NCI-H187 (cell line): ENCODE results near the gene CXorf51A.
"Not testable (repeated sequence)": the region's sequence is repeated elsewhere in the genome, so short reads cannot be mapped to it uniquely, and the experiment has no call there.

Experiments used
- DNase-seq, 2 experiments: peaks; one replicate each; lab custom pipeline; 2025; lab: John Stamatoyannopoulos, UW

CXorf51A gene

DNA sequence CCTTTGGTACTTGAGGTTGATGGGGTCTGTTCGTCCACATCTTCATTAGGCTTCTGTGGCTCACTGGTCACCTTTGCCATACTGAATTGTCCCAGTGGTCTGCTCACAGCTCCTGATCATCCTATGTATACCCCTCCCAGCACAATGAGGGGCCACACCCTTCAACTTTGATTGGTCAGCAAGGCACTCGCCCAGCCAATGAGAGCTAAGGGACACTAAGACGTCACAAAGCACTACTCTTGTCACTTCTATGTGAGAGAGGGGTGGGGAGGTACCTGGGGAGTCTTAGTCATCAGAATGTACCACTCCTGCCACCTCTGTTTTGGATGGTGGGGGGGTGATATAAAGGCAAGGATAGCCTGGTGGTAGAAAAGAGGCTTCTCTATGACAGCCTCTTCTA lies at the start of gene CXorf51A:
CXorf51A (minus strand) TSS at position 101 of the 400 bp plus-strand sequence; CDS start at position 80, 21 bp downstream.
- not testable (repeated sequence) for DNase-seq

DNA sequence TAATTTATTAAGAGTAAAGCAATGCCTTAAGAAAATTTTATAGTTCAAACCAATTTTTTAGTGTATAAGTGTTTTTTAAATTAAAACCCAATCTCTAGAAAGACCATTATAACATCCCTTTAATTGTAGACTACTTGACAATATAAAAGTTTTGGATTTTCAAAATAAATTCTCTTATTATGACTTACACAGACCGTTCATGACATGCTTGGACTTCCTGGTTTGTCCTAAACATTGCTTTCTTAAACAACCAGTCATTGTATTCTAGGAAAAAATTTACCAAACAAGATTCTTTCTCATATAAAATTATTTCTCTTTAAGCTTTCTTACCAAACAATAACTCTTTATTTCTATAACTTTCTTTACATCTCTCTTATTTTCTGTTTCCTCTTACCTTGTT lies 49.0 kb upstream of the CXorf51A start:
- DNase-seq, result no peak

DNA sequence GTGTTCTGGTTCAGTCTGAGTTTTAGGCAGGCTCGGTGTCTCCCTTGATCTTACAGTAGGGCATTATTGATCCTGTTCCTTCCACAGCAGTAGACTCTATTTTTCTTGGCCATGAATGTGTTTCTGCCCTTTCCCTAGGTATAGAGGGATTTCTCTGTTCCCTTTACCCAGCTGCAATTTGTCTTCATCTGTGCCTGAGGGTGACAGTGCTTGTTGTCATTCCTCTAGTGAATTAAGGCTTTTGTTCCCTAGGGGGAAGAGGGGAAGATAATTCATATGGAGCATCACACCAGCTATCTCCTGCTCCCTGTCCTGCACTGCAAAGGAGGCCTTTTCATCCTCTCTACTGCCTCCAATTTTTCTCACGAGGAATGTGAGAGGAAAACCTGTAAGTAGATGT lies 39.7 kb upstream of the CXorf51A start:
- no peak for DNase-seq

DNA sequence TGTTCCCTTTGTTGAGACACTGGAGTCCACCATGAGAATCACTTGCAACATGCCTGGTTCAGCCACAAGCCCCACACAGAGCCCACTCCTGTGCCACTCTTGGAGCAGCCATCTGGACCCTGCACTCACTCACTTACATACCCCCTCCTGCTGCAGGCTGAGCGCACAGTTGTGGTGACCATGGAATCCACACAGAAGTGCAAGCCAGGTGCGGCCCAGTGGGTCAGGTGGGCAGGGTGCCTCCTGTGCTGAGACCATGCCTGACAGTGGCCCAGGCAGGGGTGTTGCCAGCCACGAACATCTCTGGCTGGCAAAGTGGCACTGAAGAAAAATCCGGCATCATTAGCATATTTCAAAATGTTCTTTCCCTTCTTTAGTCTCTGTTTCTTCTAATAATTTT lies 17.4 kb upstream of the CXorf51A start:
- DNase-seq, result no peak

DNA sequence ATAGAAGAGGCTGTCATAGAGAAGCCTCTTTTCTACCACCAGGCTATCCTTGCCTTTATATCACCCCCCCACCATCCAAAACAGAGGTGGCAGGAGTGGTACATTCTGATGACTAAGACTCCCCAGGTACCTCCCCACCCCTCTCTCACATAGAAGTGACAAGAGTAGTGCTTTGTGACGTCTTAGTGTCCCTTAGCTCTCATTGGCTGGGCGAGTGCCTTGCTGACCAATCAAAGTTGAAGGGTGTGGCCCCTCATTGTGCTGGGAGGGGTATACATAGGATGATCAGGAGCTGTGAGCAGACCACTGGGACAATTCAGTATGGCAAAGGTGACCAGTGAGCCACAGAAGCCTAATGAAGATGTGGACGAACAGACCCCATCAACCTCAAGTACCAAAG lies 5.1 kb downstream of the CXorf51A start, which contains the start of gene CXorf51B:
CXorf51B (plus strand) TSS at position 301 of the 400 bp plus-strand sequence; CDS start at position 322, 21 bp downstream.
- not testable (repeated sequence) for DNase-seq
